ENCODE data around the gene OSER1.

OSER1 gene

GRCh38 chr20:44223721-44224120 is 13.2 kb upstream of the OSER1 start:
- H4K20me1 ChIP-seq (ENCODE audit: insufficient read depth), result no peaks in the 10 kb centered on the region
- H3K79me2 ChIP-seq (ENCODE audit: insufficient read depth, low read depth), result no peaks in the 10 kb centered on the region
- H3K27me3 ChIP-seq (ENCODE audit: insufficient read depth, low read depth), result no peaks in the 10 kb centered on the region
- H3K4me2 ChIP-seq, result no peak overlapping the region
- TF ChIP-seq CTCF (conservative IDR thresholded peaks at IDR 0.05; ENCODE audit: low read depth, low read length), result no peak
- no peak overlapping the region for H3K4me3 ChIP-seq (IDR thresholded peaks at IDR 0.05; ENCODE audit: insufficient read depth, low read depth, low read length)
- H3K4me1 ChIP-seq (ENCODE audit: low read depth, poor library complexity, severe bottlenecking), result no peaks in the 10 kb centered on the region
- H2AFZ ChIP-seq (ENCODE audit: low read depth), result no peak overlapping the region
- H3K27ac ChIP-seq, result no peak overlapping the region
- no peak overlapping the region for H3K9ac ChIP-seq
- H3K36me3 ChIP-seq (ENCODE audit: insufficient read depth), result no peaks in the 10 kb centered on the region

- H3K4me2 ChIP-seq, result no peak overlapping the region
- no peak overlapping the region for H3K4me3 ChIP-seq (IDR thresholded peaks at IDR 0.05; ENCODE audit: insufficient read depth, low read depth, low read length)
- TF ChIP-seq CTCF (conservative IDR thresholded peaks at IDR 0.05; ENCODE audit: low read depth, low read length), result no peak
- H4K20me1 ChIP-seq (ENCODE audit: insufficient read depth), result no peaks in the 10 kb centered on the region
- H3K9ac ChIP-seq, result no peak overlapping the region
- H3K27ac ChIP-seq, result no peak overlapping the region
- H2AFZ ChIP-seq (ENCODE audit: low read depth), result no peak overlapping the region
- no peaks in the 10 kb centered on the region for H3K36me3 ChIP-seq (ENCODE audit: insufficient read depth)
- H3K4me1 ChIP-seq (ENCODE audit: low read depth, poor library complexity, severe bottlenecking), result no peaks in the 10 kb centered on the region
- no peaks in the 10 kb centered on the region for H3K79me2 ChIP-seq (ENCODE audit: insufficient read depth, low read depth)
- no peaks in the 10 kb centered on the region for H3K27me3 ChIP-seq (ENCODE audit: insufficient read depth, low read depth)
Observed at GRCh38 chr20:44222633-44223368, 12.2 kb upstream of the OSER1 start.

GRCh38 chr20:44222027-44222426 is 11.5 kb upstream of the OSER1 start:
- Histone ChIP-seq H3K4me1 (ENCODE audit: low read depth, poor library complexity, severe bottlenecking) (no peaks in the 10 kb centered on the region), H2AFZ (ENCODE audit: low read depth) (no peak overlapping the region), H3K79me2 (ENCODE audit: insufficient read depth, low read depth) (no peaks in the 10 kb centered on the region), H3K36me3 (ENCODE audit: insufficient read depth) (no peaks in the 10 kb centered on the region), H3K4me3 (IDR thresholded peaks at IDR 0.05; ENCODE audit: insufficient read depth, low read depth, low read length) (no peak overlapping the region), H4K20me1 (ENCODE audit: insufficient read depth) (no peaks in the 10 kb centered on the region), H3K4me2 (no peak overlapping the region), H3K9ac (no peak overlapping the region), H3K27me3 (ENCODE audit: insufficient read depth, low read depth) (no peaks in the 10 kb centered on the region), H3K27ac (no peak overlapping the region)
- no peak for TF ChIP-seq CTCF (conservative IDR thresholded peaks at IDR 0.05; ENCODE audit: low read depth, low read length)

- H3K79me2 ChIP-seq (ENCODE audit: insufficient read depth, low read depth), result no peaks in the 10 kb centered on the region
- H3K36me3 ChIP-seq (ENCODE audit: insufficient read depth), result no peaks in the 10 kb centered on the region
- H3K27ac ChIP-seq, result no peak overlapping the region
- no peaks in the 10 kb centered on the region for H4K20me1 ChIP-seq (ENCODE audit: insufficient read depth)
- H3K4me2 ChIP-seq, result no peak overlapping the region
- H3K9ac ChIP-seq, result no peak overlapping the region
- no peak overlapping the region for H3K4me3 ChIP-seq (IDR thresholded peaks at IDR 0.05; ENCODE audit: insufficient read depth, low read depth, low read length)
- H3K27me3 ChIP-seq (ENCODE audit: insufficient read depth, low read depth), result no peaks in the 10 kb centered on the region
- no peak overlapping the region for H2AFZ ChIP-seq (ENCODE audit: low read depth)
- no peaks in the 10 kb centered on the region for H3K4me1 ChIP-seq (ENCODE audit: low read depth, poor library complexity, severe bottlenecking)
- TF ChIP-seq CTCF (conservative IDR thresholded peaks at IDR 0.05; ENCODE audit: low read depth, low read length), result no peak
Observed at GRCh38 chr20:44221368-44221954, 10.9 kb upstream of the OSER1 start.
